Thoracic aorta (tissue), 2 donors: ENCODE results near the gene NLGN1. TPM values are rescaled to one million over a fixed set of nuclear protein-coding genes. Genes with fewer than 3 reads are reported as not detected.

Experiments used
- ATAC-seq: fragments of 150-250 bp; one replicate; pipeline ENCODE4 v1.8.0; 2017; ENCODE audit warnings: low read depth; ENCODE audit not compliant: insufficient number of reproducible peaks, low FRiP score
- DNase-seq: peaks from one replicate; pipeline ENCODE4 v3.0.0-alpha.2; 2020; ENCODE audit warnings: low spot score
- H3K27ac ChIP-seq, 2 donors: fragments of 200-600 bp; sonication (generic); 1 replicate in 1 of 2; 2 replicates in 1 of 2; pipeline ENCODE4 v1.5.1; 2016; ENCODE audit warnings: mild to moderate bottlenecking in 2 of 2, moderate library complexity in 2 of 2
- H3K27me3 ChIP-seq: fragments of 200-600 bp; sonication (generic); replicated peaks from 2 replicates; pipeline ENCODE4 v1.6.0; 2016; ENCODE audit warnings: mild to moderate bottlenecking; ENCODE audit not compliant: insufficient read depth
- H3K36me3 ChIP-seq: fragments of 200-600 bp; sonication (generic); one replicate; pipeline ENCODE4 v1.5.1; 2016
- H3K4me1 ChIP-seq, 2 donors: fragments of 200-600 bp; sonication (generic); 1 replicate in 1 of 2; 2 replicates in 1 of 2; pipeline versions ENCODE4 v1.5.1 to v1.6.0; 2016; ENCODE audit warnings: low read depth in 2 of 2, mild to moderate bottlenecking in 1 of 2; ENCODE audit not compliant: control insufficient read depth in 1 of 2
- H3K4me3 ChIP-seq: fragments of 200-600 bp; sonication (generic); 2 replicates; pipeline ENCODE4 v1.5.1; 2016; ENCODE audit warnings: mild to moderate bottlenecking
- H3K9me3 ChIP-seq: fragments of 200-600 bp; sonication (generic); 2 replicates; pipeline ENCODE4 v1.5.1; 2016
- total RNA-seq, 2 donors: library from RNA; depleted of rRNA; stranded (reverse); fragments of >200 nt; gene quantifications; one replicate each; pipeline versions ENCODE4 v1.1.0 to v1.2.3, GENCODE V29; 2016
- TF ChIP-seq, protein P1 (sequence below): fragments of 200-600 bp; sonication (generic); IDR thresholded peaks from one replicate; pipeline ENCODE4 v1.5.1; 2019; ENCODE audit warnings: antibody characterized with exemption

The NLGN1 gene
- total RNA-seq, 2 donors from 2014 or later: 17.8 to 18.3 TPM

DNA sequence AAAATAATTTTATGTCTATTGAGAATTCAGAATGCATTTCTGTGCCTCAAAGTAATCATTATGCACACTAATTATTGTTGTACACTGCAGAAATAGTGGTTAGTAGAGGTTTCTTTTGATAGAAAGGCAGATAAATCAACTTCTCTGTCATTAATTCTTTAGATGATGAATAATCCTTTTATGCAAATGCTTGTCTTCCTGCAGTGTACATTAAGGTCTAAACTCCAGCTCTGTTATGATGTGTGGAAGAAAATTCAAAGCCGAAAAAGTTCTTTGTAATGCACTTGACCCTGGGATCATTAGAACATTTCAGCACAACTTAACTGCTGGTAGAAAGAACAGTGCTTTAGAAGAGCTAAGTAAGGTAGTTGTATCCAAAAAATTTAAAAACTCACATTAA, 353.0 kb downstream of the NLGN1 start:
- Histone ChIP-seq H3K4me3 (no peak overlapping the region), H3K9me3 (no peaks in the 10 kb centered on the region), H3K36me3 (no peaks in the 10 kb centered on the region), H3K27me3 (no peaks in the 10 kb centered on the region), H3K27ac (no peak overlapping the region), H3K4me1 (no peaks in the 10 kb centered on the region)
- TF ChIP-seq, protein P1, sequence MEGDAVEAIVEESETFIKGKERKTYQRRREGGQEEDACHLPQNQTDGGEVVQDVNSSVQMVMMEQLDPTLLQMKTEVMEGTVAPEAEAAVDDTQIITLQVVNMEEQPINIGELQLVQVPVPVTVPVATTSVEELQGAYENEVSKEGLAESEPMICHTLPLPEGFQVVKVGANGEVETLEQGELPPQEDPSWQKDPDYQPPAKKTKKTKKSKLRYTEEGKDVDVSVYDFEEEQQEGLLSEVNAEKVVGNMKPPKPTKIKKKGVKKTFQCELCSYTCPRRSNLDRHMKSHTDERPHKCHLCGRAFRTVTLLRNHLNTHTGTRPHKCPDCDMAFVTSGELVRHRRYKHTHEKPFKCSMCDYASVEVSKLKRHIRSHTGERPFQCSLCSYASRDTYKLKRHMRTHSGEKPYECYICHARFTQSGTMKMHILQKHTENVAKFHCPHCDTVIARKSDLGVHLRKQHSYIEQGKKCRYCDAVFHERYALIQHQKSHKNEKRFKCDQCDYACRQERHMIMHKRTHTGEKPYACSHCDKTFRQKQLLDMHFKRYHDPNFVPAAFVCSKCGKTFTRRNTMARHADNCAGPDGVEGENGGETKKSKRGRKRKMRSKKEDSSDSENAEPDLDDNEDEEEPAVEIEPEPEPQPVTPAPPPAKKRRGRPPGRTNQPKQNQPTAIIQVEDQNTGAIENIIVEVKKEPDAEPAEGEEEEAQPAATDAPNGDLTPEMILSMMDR: no peak
- no peak for DNase-seq
- ATAC-seq: no peak

DNA sequence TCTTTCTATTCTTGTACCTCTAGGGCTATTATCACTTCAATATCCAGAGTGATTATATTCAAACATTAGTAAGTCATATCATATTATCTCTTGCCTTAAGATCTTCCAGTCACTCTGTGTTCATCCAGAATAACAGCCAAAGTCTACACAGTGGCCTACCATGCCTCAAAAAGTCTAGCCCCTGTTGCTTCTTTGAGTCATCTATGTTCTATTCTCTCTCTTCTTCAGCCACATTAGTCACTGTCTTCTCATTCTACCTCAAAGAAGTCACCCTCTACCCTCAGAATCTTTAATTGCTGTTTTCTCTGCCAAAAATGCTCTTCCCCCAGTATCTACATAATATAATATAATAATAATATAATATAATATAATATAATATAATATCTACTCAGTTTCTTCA, 356.0 kb downstream of the NLGN1 start:
- Histone ChIP-seq H3K9me3 (no peaks in the 10 kb centered on the region), H3K36me3 (no peaks in the 10 kb centered on the region), H3K4me3 (no peak overlapping the region), H3K27ac (no peak overlapping the region), H3K4me1 (no peaks in the 10 kb centered on the region), H3K27me3 (no peaks in the 10 kb centered on the region)
- ATAC-seq (no peak), DNase-seq (no peak)
- TF ChIP-seq, protein P1: no peak

DNA sequence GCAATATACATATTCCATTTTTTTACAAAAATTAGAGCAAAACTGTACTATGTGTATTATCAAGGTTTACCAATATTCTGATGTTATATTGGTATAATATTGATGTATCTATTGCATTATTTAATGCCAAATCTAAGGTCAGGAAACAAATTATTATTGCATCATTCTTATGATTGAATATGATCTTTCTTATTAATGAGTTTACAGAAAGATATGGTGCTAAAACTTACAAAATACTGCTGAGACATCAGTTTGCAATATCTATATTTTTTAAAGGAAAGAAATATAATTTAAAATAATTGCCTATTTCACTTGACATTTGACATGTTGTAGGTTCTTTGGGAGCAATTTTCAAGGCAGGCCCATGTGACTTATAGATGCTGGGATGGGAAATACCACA, 357.6 kb downstream of the NLGN1 start:
- DNase-seq (no peak), ATAC-seq (no peak)
- no peak overlapping the region for H3K27ac ChIP-seq
- no peaks in the 10 kb centered on the region for H3K4me1 ChIP-seq
- H3K27me3 ChIP-seq: no peaks in the 10 kb centered on the region
- TF ChIP-seq, protein P1: no peak
- no peak overlapping the region for H3K4me3 ChIP-seq
- H3K36me3 ChIP-seq: no peaks in the 10 kb centered on the region
- H3K9me3 ChIP-seq: no peaks in the 10 kb centered on the region

DNA sequence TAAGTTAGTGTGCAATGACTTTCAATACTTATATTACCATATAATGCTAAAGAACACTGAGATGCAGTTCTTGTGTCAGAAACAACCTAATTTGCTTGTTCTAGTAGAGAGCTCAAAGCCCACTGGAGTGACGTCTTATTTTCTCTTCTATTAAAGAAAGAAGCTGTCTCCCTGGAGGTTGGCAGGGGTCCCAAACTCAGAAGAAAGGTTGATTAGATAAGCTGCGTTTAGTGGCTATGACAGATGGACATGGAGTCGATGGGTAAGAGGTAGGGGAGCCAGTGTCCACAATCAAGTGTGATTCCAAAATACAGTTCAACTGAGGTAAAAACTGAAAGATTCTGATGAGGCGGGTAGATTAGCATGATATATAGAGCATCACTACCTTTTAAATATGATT, 363.6 kb downstream of the NLGN1 start:
- H3K9me3 ChIP-seq: no peaks in the 10 kb centered on the region
- H3K27me3 ChIP-seq: no peaks in the 10 kb centered on the region
- TF ChIP-seq, protein P1: no peak
- ATAC-seq: no peak
- H3K27ac ChIP-seq: no peak overlapping the region
- no peaks in the 10 kb centered on the region for H3K4me1 ChIP-seq
- no peak overlapping the region for H3K4me3 ChIP-seq
- no peaks in the 10 kb centered on the region for H3K36me3 ChIP-seq
- no peak for DNase-seq

DNA sequence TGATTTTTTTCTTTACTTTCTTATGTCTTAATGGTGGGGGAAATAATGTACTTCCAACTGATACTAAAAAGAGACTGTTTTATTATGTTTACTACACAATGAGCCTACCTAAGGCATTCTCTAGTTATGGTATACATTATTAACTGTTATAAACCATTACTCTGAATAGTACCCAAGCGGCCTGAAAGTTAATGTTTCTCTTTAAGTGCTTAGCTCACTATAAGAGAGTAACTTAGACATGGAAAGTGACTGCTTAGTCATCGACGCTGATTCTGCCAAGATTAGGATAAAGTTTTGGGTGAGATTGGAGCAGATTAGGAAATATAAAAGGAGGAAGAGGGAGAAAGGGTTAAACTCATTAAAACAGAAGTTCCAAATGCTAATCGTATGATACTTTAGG, 365.0 kb downstream of the NLGN1 start:
- no peak overlapping the region for H3K27ac ChIP-seq
- no peaks in the 10 kb centered on the region for H3K27me3 ChIP-seq
- TF ChIP-seq, protein P1: no peak
- DNase-seq (no peak), ATAC-seq (no peak)
- H3K4me3 ChIP-seq: no peak overlapping the region
- H3K9me3 ChIP-seq: no peaks in the 10 kb centered on the region
- H3K4me1 ChIP-seq: no peaks in the 10 kb centered on the region
- no peaks in the 10 kb centered on the region for H3K36me3 ChIP-seq
